GM13977 (cell line): Measurements from ENCODE around the gene ZNF627.
A peak's percentile ranks its signal among the peaks of the same experiment; 100 is the strongest.

Experiments
- DNase-seq: peaks from one replicate; pipeline ENCODE4 v3.0.0; 2012; ENCODE audit warnings: low spot score
- in situ Hi-C: fragments of 300-500 bp; cut with MboI; formaldehyde crosslinking; loops from one replicate; pipeline ENCODE4 v1.12.0; 2022; ENCODE audit warnings: low sequenced_read_pairs, low pct_unique_long_range_greater_than_20kb, mixed read lengths, inconsistent platforms; ENCODE audit not compliant: unreplicated experiment
- TF ChIP-seq, protein P1 (sequence below): IDR thresholded peaks from 2 replicates; pipeline ENCODE4 v1.5.1; 2012; ENCODE audit warnings: mild to moderate bottlenecking, control low read depth; ENCODE audit not compliant: insufficient read depth; ENCODE audit errors: extremely low read depth, missing control alignments

The ZNF627 gene

DNA sequence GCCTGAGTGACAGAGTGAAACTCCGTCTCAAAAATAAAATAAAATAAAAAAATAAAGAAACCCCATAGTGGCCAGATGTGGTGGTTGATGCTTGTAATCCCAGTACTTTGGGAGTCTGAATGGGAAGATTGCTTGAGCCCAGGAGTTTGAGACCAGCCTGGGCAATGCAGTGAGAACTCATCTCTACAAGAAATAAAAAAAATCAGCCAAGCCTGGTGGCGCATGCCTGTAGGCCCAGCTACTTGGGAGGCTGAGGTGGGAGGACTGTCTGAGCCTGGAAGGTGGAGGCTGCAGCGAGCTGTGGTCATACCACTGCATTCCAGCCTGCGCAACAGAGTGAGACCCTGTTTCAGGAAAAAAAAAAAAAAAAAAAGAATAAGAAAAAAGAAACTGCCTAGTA is 53.8 kb downstream of the ZNF627 start:
- TF ChIP-seq, protein P1, sequence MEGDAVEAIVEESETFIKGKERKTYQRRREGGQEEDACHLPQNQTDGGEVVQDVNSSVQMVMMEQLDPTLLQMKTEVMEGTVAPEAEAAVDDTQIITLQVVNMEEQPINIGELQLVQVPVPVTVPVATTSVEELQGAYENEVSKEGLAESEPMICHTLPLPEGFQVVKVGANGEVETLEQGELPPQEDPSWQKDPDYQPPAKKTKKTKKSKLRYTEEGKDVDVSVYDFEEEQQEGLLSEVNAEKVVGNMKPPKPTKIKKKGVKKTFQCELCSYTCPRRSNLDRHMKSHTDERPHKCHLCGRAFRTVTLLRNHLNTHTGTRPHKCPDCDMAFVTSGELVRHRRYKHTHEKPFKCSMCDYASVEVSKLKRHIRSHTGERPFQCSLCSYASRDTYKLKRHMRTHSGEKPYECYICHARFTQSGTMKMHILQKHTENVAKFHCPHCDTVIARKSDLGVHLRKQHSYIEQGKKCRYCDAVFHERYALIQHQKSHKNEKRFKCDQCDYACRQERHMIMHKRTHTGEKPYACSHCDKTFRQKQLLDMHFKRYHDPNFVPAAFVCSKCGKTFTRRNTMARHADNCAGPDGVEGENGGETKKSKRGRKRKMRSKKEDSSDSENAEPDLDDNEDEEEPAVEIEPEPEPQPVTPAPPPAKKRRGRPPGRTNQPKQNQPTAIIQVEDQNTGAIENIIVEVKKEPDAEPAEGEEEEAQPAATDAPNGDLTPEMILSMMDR, result no peak
- in situ Hi-C loops, result no loop called here
- no peak for DNase-seq

DNA sequence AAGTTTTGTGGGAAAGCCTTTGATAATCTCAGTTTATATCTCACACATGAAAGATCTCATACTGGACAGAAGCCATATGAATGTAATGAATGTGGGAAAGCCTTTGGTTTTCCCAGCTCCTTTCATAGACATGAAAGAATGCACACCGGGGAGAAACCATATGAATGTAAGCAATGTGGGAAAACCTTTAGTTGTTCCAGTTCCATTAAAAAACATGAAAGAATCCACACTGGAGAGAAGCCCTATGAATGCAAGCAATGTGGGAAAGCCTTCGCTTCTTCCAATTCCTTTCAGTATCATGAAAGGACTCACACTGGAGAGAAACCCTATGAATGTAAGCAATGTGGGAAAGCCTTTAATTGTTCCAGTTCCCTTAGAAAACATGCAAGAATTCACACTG is 54.8 kb downstream of the ZNF627 start:
- in situ Hi-C loops, result no loop called here
- TF ChIP-seq, protein P1, result no peak
- DNase-seq, result no peak

DNA sequence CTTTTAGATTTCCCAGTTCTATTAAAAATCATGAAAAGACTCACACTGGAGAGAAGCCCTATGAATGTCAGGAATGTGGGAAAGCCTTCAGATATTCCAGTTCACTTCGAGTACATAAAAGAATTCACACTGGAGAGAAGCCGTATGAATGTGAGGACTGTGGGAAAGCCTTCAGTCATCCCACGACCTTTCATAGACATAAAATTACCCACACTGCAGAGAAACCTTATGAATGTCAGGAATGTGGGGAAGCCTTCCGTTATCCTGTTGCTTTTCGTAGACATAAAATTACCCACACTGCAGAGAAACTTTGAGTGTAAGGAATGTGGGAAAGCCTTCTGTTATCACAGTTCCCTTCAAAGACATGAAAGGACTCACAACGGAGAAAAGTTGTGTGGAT is 55.2 kb downstream of the ZNF627 start:
- DNase-seq, result no peak
- TF ChIP-seq, protein P1, result no peak

DNA sequence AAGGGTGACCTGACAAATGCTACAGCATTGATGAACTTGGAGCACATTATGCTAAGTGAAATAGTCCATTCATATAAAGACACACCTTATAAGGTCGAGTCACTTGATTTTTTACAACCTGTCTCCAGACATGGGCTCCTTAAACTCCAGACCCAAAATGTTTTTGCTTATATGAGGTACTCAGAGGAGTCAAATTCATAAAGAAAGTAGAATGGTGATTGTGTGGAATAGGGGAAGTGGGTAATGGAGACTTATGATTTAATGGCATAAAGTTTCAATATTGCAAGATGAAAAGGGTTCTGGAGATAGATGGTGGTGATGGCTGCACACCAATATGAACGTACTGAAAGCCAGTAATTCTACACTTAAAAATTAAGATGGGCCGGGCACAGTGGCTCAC is 59.3 kb downstream of the ZNF627 start:
- in situ Hi-C loops, result no loop called here
- DNase-seq, result no peak
- TF ChIP-seq, protein P1, result no peak

More for the DNA sequence above, 55.2 kb downstream of the ZNF627 start:
- in situ Hi-C loops, result no loop called here

DNA sequence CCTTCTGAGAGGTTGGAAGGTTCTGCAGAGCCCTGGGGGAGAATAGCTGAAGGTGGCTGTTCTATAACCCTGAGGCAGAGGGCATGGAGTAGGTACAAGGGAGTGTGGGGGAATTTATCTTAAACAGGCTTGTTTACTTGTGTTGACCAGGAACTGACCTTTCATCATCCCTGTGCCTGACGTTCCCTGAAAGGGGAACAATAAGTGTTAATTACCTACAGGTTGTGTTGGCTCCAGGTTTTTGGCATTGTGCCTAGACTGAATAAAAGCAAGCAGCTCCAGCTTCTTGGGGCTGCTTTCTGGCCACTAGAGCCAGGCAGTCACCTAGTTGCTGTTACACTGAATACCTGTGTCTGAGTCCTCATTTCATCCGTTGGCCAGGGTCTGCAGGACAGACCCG is 60.0 kb downstream of the ZNF627 start:
- no peak for DNase-seq
- TF ChIP-seq, protein P1, result no peak
- in situ Hi-C loops, result no loop called here

DNA sequence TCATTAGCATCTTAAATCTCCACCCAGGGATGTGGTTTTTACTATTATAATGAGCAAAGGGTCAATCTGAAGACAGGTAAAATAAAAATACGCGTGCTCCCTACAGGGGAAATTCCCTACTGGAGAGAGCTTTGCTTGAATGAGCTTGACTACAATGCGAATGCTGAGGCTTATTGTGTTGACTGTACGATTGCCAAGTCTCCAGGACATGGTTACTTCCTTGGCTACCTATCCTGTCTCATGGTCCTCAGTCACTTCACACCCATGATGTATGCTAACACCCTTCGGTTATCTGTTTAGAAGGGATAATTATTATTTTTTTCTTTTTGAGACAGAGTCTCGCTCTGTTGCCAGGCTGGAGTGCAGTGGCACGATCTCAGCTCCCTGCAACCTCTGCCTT is 61.7 kb downstream of the ZNF627 start:
- TF ChIP-seq, protein P1, result no peak
- DNase-seq, result no peak
- in situ Hi-C loops, result no loop called here

DNA sequence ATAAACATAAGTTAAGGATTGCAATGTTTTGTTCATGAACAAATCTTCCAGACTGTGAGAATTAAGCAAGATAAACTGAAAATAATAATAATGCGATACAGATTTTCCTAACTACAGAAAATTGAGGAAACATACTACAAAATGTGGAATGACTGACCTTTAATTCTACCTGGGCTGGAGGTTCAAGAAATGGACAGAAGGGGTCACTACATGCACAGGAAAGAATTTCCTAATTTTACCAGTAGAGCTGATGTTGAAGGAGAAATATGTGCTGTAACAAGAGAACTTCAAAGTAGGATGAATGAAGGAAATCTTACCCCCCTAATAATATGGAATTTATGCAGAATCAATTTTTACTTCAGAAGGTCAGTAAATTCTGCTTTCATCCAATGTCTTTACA is 62.3 kb downstream of the ZNF627 start:
- peak; percentile 57 for DNase-seq
- in situ Hi-C loops, result no loop called here
- TF ChIP-seq, protein P1, result peak; percentile 51
